ENCODE measurements around the gene HSD17B12.
"Not testable (repeated sequence)": the region's sequence is repeated elsewhere in the genome, so short reads cannot be mapped to it uniquely, and the experiment has no call there.

The HSD17B12 gene

GRCh38 chr11:43643898-43644620, 36.5 kb upstream of the HSD17B12 start:
- peak; percentile 47 for DNase-seq (ENCODE audit: insufficient read length, low spot score)

GRCh38 chr11:43644621-43645299, 35.8 kb upstream of the HSD17B12 start:
- DNase-seq (ENCODE audit: insufficient read length, low spot score), result no peak
- TF ChIP-seq CTCF (IDR thresholded peaks at IDR 0.05; ENCODE audit: insufficient read depth, missing control alignments), result no peak
- no peak for FAIRE-seq

More at GRCh38 chr11:43643898-43644620, 36.5 kb upstream of the HSD17B12 start:
- TF ChIP-seq CTCF (IDR thresholded peaks at IDR 0.05; ENCODE audit: insufficient read depth, missing control alignments), result no peak
- FAIRE-seq, result no peak

- FAIRE-seq (no peak), DNase-seq (ENCODE audit: insufficient read length, low spot score) (no peak)
- no peak for TF ChIP-seq CTCF (IDR thresholded peaks at IDR 0.05; ENCODE audit: insufficient read depth, missing control alignments)
Measured at GRCh38 chr11:43646767-43647166, 33.8 kb upstream of the HSD17B12 start.

- no peak for DNase-seq (ENCODE audit: insufficient read length, low spot score)
- no peak for FAIRE-seq
- TF ChIP-seq CTCF (IDR thresholded peaks at IDR 0.05; ENCODE audit: insufficient read depth, missing control alignments), result no peak
Measured at GRCh38 chr11:43648888-43649287, 31.6 kb upstream of the HSD17B12 start.

- FAIRE-seq, result no peak
- no peak for DNase-seq (ENCODE audit: insufficient read length, low spot score)
- TF ChIP-seq CTCF (IDR thresholded peaks at IDR 0.05; ENCODE audit: insufficient read depth, missing control alignments), result no peak
Measured at GRCh38 chr11:43649501-43649900, 31.0 kb upstream of the HSD17B12 start.

- TF ChIP-seq CTCF (IDR thresholded peaks at IDR 0.05; ENCODE audit: insufficient read depth, missing control alignments), result no peak
- FAIRE-seq (no peak), DNase-seq (ENCODE audit: insufficient read length, low spot score) (no peak)
Measured at GRCh38 chr11:43649921-43650320, 30.6 kb upstream of the HSD17B12 start.

- not testable (repeated sequence) for DNase-seq (ENCODE audit: insufficient read length, low spot score); FAIRE-seq
Measured at GRCh38 chr11:43663018-43663417, 17.5 kb upstream of the HSD17B12 start.
